H1 (cell line): ENCODE results near the gene COLEC11. TPM values are rescaled to one million over a fixed set of nuclear protein-coding genes. Genes with fewer than 3 reads are reported as not detected.

Source experiments
- CTCF ChIA-PET: fragments of 300-600 bp; sonication (Branson Sonifier 250); formaldehyde crosslinking; loops from one replicate; lab custom pipeline; 2021; ENCODE audit not compliant: partially characterized antibody; lab: Charles Lee
- POLR2A ChIA-PET: fragments of 300-600 bp; sonication (Branson Sonifier 250); formaldehyde crosslinking; loops from one replicate; lab custom pipeline; 2021; ENCODE audit warnings: inconsistent platforms; ENCODE audit not compliant: partially characterized antibody; lab: Charles Lee
- DNase-seq, 2 experiments: peaks; one replicate each; pipeline versions ENCODE4 v3.0.0 to v3.0.0-alpha.2; 2010 to 2022; ENCODE audit warnings: low spot score in 2 of 2, low read depth in 1 of 2, mixed read lengths in 1 of 2
- FAIRE-seq: peaks from 2 replicates; lab custom pipeline; 2011; peaks lifted over from hg19 to GRCh38; lab: Jason Lieb, UNC
- H2AFZ ChIP-seq: 2 replicates; pipeline ENCODE4 v1.8.1; 2012; ENCODE audit warnings: low read length, inconsistent platforms
- H2AK5ac ChIP-seq: 2 replicates; pipeline ENCODE4 v1.6.1; 2013; ENCODE audit warnings: low read depth, low read length
- H2BK120ac ChIP-seq: replicated peaks from 2 replicates; pipeline ENCODE3; 2013; ENCODE audit warnings: low read depth, low read length, inconsistent platforms
- H2BK12ac ChIP-seq: 2 replicates; pipeline ENCODE4 v1.6.1; 2013; ENCODE audit warnings: low read depth, low read length
- H2BK15ac ChIP-seq: 2 replicates; pipeline ENCODE4 v1.6.1; 2013; ENCODE audit warnings: low read length
- H2BK20ac ChIP-seq: 2 replicates; pipeline ENCODE4 v1.6.1; 2013; ENCODE audit warnings: low read length
- H2BK5ac ChIP-seq: 2 replicates; pipeline ENCODE4 v1.6.1; 2013; ENCODE audit warnings: low read depth, low read length
- H3K14ac ChIP-seq: 2 replicates; pipeline ENCODE4 v1.6.1; 2013; ENCODE audit warnings: inconsistent platforms; ENCODE audit not compliant: insufficient read length
- H3K18ac ChIP-seq: 2 replicates; pipeline ENCODE4 v1.6.1; 2013; ENCODE audit warnings: low read length; ENCODE audit errors: extremely low read depth
- H3K23ac ChIP-seq: 2 replicates; pipeline ENCODE4 v1.6.1; 2013; ENCODE audit warnings: inconsistent platforms; ENCODE audit not compliant: insufficient read length
- H3K23me2 ChIP-seq: 2 replicates; pipeline ENCODE4 v1.6.1; 2013; ENCODE audit warnings: low read depth, low read length
- H3K27ac ChIP-seq: 2 replicates; pipeline ENCODE4 v1.6.1; 2011; ENCODE audit warnings: low read depth, low read length, inconsistent platforms
- H3K27me3 ChIP-seq, 4 experiments: replicated peaks in 1 of 4; 1 replicate in 1 of 4; 2 replicates in 3 of 4; pipeline versions ENCODE4 v1.6.1 to v1.8.1; 2011 to 2013; ENCODE audit warnings: low read length in 3 of 4, mild to moderate bottlenecking in 3 of 4, inconsistent platforms in 2 of 4, mixed read lengths in 2 of 4, moderate library complexity in 1 of 4; ENCODE audit not compliant: control insufficient read depth in 3 of 4, insufficient read depth in 3 of 4; ENCODE audit errors: extremely low read depth in 1 of 4
- H3K36me3 ChIP-seq, 4 experiments: 2 replicates each; pipeline versions ENCODE4 v1.6.1 to v1.8.1; 2011 to 2013; ENCODE audit warnings: mild to moderate bottlenecking in 4 of 4, low read length in 3 of 4, moderate library complexity in 2 of 4, control low read depth in 1 of 4, inconsistent platforms in 1 of 4; ENCODE audit not compliant: insufficient read depth in 4 of 4, control insufficient read depth in 2 of 4
- H3K4ac ChIP-seq: replicated peaks from 2 replicates; pipeline ENCODE3; 2013; ENCODE audit warnings: low read length, low read depth, mixed read lengths, inconsistent platforms; ENCODE audit not compliant: insufficient read length
- H3K4me1 ChIP-seq, 4 experiments: replicated peaks in 1 of 4; 1 replicate in 1 of 4; 2 replicates in 3 of 4; pipeline versions ENCODE4 v1.6.1 to v1.8.1; 2011 to 2013; ENCODE audit warnings: low read length in 3 of 4, inconsistent platforms in 2 of 4, mixed read lengths in 1 of 4; ENCODE audit not compliant: insufficient read depth in 4 of 4, control insufficient read depth in 3 of 4
- H3K4me2 ChIP-seq, 2 experiments: 2 replicates each; pipeline versions ENCODE4 v1.6.1 to v1.8.1; 2011 to 2013; ENCODE audit warnings: low read depth in 2 of 2, low read length in 2 of 2, control low read depth in 1 of 2, inconsistent platforms in 1 of 2, mild to moderate bottlenecking in 1 of 2; ENCODE audit not compliant: insufficient read depth in 1 of 2
- H3K4me3 ChIP-seq, 4 experiments: fragments of 200-600, 300-600 bp in 1 of 4; sonication (generic), shearing (Covaris generic), sonication (Bioruptor Twin) in 1 of 4; 2 replicates each; pipeline versions ENCODE4 v1.5.1 to v1.8.1; 2011 to 2016; ENCODE audit warnings: low read length in 4 of 4, low read depth in 3 of 4, control low read depth in 2 of 4, inconsistent platforms in 2 of 4, mild to moderate bottlenecking in 2 of 4, mixed read lengths in 1 of 4, moderate library complexity in 1 of 4; ENCODE audit not compliant: insufficient read depth in 2 of 4; ENCODE audit errors: extremely low read depth in 1 of 4
- H3K56ac ChIP-seq: replicated peaks from 2 replicates; pipeline ENCODE3; 2013; ENCODE audit warnings: low read depth, mild to moderate bottlenecking, mixed read lengths, low read length, inconsistent platforms; ENCODE audit not compliant: insufficient read length
- H3K79me1 ChIP-seq: 2 replicates; pipeline ENCODE4 v1.6.1; 2013; ENCODE audit warnings: low read depth, low read length, control low read depth
- H3K79me2 ChIP-seq, 2 experiments: 2 replicates each; pipeline versions ENCODE4 v1.6.1 to v1.8.1; 2012 to 2013; ENCODE audit warnings: low read length in 2 of 2, mild to moderate bottlenecking in 2 of 2, inconsistent platforms in 1 of 2; ENCODE audit not compliant: insufficient read depth in 2 of 2, control insufficient read depth in 1 of 2
- H3K9ac ChIP-seq, 4 experiments: replicated peaks in 1 of 4; 1 replicate in 1 of 4; 2 replicates in 3 of 4; pipeline versions ENCODE4 v1.6.1 to v1.8.1; 2011 to 2013; ENCODE audit warnings: low read depth in 3 of 4, low read length in 3 of 4, control low read depth in 2 of 4, mild to moderate bottlenecking in 2 of 4, moderate library complexity in 2 of 4, inconsistent platforms in 1 of 4; ENCODE audit errors: extremely low read depth in 1 of 4
- H3K9me3 ChIP-seq, 2 experiments: 2 replicates each; pipeline versions ENCODE4 v1.6.1 to v1.8.1; 2012 to 2013; ENCODE audit warnings: mild to moderate bottlenecking in 2 of 2, moderate library complexity in 2 of 2, control low read depth in 1 of 2, inconsistent platforms in 1 of 2, low read depth in 1 of 2, low read length in 1 of 2, mixed read lengths in 1 of 2; ENCODE audit not compliant: insufficient read depth in 2 of 2
- H4K20me1 ChIP-seq, 2 experiments: replicated peaks in 1 of 2; 2 replicates each; pipeline versions ENCODE3 to v1.8.1; 2011 to 2013; ENCODE audit warnings: inconsistent platforms in 2 of 2, low read length in 2 of 2, mild to moderate bottlenecking in 1 of 2; ENCODE audit not compliant: insufficient read depth in 2 of 2, control insufficient read depth in 1 of 2
- H4K5ac ChIP-seq: 2 replicates; pipeline ENCODE4 v1.6.1; 2013; ENCODE audit warnings: low read length, low read depth, mixed read lengths, inconsistent platforms; ENCODE audit not compliant: insufficient read length
- H4K8ac ChIP-seq: 2 replicates; pipeline ENCODE4 v1.8.0; 2013; ENCODE audit warnings: mild to moderate bottlenecking, moderate library complexity, low read length, inconsistent platforms; ENCODE audit not compliant: insufficient read depth; ENCODE audit errors: extremely low read depth
- H4K91ac ChIP-seq: replicated peaks from 2 replicates; pipeline ENCODE3; 2013; ENCODE audit warnings: low read length, mixed read lengths, inconsistent platforms; ENCODE audit not compliant: insufficient read length
- HDAC2 ChIP-seq, 2 experiments: fragments of 300-600 bp in 1 of 2; sonication (generic) in 1 of 2; IDR thresholded peaks; 2 replicates each; pipeline ENCODE4 v1.6.1; 2011 to 2012; ENCODE audit warnings: low read depth in 2 of 2, low read length in 2 of 2, mild to moderate bottlenecking in 2 of 2, moderate library complexity in 2 of 2, borderline replicate concordance in 1 of 2, inconsistent platforms in 1 of 2
- WGBS, 2 experiments: shearing (Covaris generic) in 1 of 2; methylation state at CpG; one replicate each; pipeline versions ENCODE4 v1.1.6 to v1.1.7; 2013 to 2015; ENCODE audit warnings: low lambda C conversion rate in 2 of 2, mixed read lengths in 2 of 2, inconsistent platforms in 1 of 2, low coverage in 1 of 2, missing lambda C conversion rate in 1 of 2; ENCODE audit not compliant: insufficient replicate concordance in 2 of 2, insufficient coverage in 1 of 2, insufficient read length in 1 of 2; ENCODE audit errors: extremely low coverage in 1 of 2, missing lambda C conversion rate in 1 of 2; 5-methylcytosine and 5-hydroxymethylcytosine counted together
- polyA plus RNA-seq, 7 experiments: library from polyadenylated mRNA; depleted of rRNA in 3 of 7; stranded (reverse) in 5 of 7; unstranded in 2 of 7; fragments of >200 nt in 5 of 7; fragments of 200-250 nt in 2 of 7; gene quantifications; 1 replicate in 5 of 7; 2 replicates in 1 of 7; 4 replicates in 1 of 7; pipeline versions ENCODE4 v1.2.1 to v1.2.3, GENCODE V29; 2011 to 2013; ENCODE audit warnings: missing spikeins in 2 of 7, mixed read lengths in 2 of 7
- total RNA-seq: library from RNA; stranded (reverse); fragmentation: NEBNext Ultra II Directional; extraction: Animal tissue kit (Norgen Biotek cat#: 25700); gene quantifications from 2 replicates; pipeline ENCODE4 v1.2.1, GENCODE V29; 2021

COLEC11 gene
- total and polyA plus RNA-seq, 2 of the 8 experiments (the other 6 are each of a cell fraction or from before 2014, with no cell fraction given), result 0.47 to 0.80 TPM

- Histone ChIP-seq H3K27ac (no peak overlapping the region), H3K18ac (no peak overlapping the region), H3K9ac (no peak overlapping the region), H2AK5ac (no peak overlapping the region), H3K36me3 (no peaks in the 10 kb centered on the region), H3K79me2 (no peaks in the 10 kb centered on the region), H2BK5ac (no peak overlapping the region), H2BK120ac (no peak overlapping the region), H3K23ac (no peak overlapping the region), H3K27me3 (no peaks in the 10 kb centered on the region; a peak in 1 of 7 replicates), H4K8ac (no peak overlapping the region), H3K14ac (no peak overlapping the region), H4K91ac (no peak overlapping the region), H3K4me3 (no peak overlapping the region), H3K23me2 (no peaks in the 10 kb centered on the region), H3K4me1 (no peaks in the 10 kb centered on the region), H3K79me1 (no peaks in the 10 kb centered on the region), H2BK15ac (no peak overlapping the region), H2BK20ac (no peak overlapping the region), H2AFZ (no peak overlapping the region), H2BK12ac (no peak overlapping the region), H4K20me1 (no peaks in the 10 kb centered on the region), H3K9me3 (no peaks in the 10 kb centered on the region), H3K56ac (no peak overlapping the region), H3K4me2 (no peak overlapping the region), H3K4ac (no peak overlapping the region), H4K5ac (no peak overlapping the region)
- ChIA-PET CTCF (no interaction called here), POLR2A (no interaction called here)
- 91% methylated on average over 6 of the region's 6 CpGs; no CpG with 5 or more reads in 1 of the 2 experiments for WGBS, 2 experiments
- DNase-seq, result no peak
- FAIRE-seq, result no peak
- no peak for TF ChIP-seq HDAC2 (IDR thresholded peaks at IDR 0.05; ENCODE audit: borderline replicate concordance in 1 of 2, low read depth in 2 of 2, low read length in 2 of 2)
Measured at GRCh38 chr2:3682811-3683210, 87.9 kb downstream of the COLEC11 start.
